ENCODE measurements around the gene RAET1L.
"Not testable (repeated sequence)": the region's sequence is repeated elsewhere in the genome, so short reads cannot be mapped to it uniquely, and the experiment has no call there.

RAET1L gene

GRCh38 chr6:150043501-150044412 is 18.4 kb upstream of the RAET1L start:
- DNase-seq = no peak

DNA sequence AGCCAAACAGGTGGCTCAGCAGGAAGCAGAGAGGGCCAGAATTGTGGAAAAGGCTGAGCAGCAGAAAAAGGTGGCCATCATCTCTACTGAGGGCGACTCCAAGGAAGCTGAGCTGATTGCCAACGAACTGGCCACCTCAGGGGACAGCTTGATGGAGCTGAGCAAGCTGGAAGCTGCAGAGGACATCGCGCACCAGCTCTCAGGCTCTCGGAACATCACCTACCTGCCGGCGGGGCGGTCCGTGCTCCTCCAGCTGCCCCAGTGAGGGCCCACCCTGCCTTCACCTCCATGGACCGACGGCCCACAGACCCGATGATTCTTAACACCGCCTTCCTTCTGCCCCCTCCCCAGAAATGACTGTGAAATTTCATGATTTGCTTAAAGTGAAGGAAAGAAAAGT is 17.8 kb upstream of the RAET1L start:
- no peak for DNase-seq

- no peak for DNase-seq
These were observed 13.1 kb upstream of the RAET1L start for GRCh38 chr6:150038202-150039062.

DNA sequence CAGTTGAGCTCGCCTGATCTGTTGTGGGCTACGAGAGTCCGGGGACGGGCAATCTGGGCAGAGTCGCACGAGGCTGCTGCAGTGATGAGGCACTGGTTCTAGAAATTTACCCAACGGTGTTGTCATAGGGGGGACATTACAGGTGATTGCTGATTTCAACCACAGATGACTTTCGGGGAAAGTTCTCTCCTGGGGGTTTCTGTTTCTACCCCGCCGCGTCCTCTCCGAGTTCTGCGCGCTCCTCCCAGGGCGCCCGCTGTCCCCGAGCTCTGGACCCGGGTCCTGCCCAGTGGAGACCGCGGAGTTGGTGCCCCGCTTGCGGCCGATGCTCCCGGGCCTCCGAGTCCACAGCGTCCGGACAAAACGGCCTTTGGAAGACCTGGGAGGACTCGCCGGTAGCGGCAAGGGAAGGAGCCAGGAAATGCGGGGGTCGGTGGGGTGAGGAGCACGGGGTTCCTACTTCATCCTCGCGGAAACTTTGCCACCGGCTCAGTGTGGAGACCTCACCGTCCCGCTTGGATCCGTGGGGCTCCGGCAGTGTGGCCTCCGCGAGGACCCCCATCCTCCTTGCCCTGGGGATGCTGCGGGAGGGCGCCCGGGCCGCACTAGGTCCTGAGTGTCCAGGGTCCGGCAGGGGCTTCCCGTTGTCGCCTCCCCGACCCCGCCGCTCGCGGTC is 12.3 kb upstream of the RAET1L start:
- no peak for DNase-seq

DNA sequence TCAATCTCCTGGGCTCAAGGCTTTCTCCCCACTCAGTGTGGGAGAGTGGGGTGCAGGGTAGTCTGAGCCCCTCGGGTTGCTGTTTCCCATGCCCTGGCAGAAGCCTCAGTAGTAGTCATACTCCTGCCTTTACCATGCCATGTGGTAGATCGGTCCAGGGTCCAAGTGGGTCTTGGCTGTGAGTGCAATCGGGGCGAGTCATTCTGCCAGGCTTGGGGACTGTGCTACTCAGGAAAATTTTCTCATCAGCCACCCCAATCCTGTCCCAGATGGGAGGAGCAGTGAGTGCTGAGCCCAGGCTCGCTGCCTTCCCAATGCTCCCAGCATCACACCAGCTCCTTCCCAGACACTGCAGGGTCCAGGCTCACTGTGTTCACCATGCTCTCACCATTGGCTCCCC is 10.7 kb upstream of the RAET1L start:
- DNase-seq = no peak

DNA sequence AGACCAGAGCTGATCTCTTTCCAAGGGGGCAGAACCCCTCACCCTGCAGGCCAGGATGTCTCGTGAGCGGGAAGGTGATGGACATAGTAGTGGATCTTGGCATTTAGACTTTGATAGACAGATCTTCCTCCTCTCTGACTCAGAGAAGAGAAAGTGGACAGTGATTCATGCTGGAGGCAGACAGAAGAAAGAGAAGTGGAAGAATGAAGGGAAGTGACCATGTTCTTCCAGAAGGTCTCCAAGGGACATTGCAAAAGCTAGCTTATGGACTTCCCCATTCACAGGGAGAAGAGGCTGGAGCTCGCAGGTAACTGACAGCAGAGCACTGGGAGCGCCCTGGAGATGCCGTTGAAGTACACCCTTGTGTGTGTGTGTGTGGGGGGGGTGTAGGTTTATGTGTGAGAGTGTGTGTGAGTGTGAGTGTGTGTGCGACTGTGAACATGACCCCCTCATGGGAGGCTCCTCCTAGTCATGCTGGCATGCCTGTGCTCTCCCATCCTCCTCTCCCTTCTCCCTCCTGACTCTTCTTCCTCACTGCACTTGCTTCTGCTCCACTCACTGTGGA is 8.0 kb upstream of the RAET1L start:
- DNase-seq = peak; percentile 84

- no peak for DNase-seq
These were observed 7.3 kb upstream of the RAET1L start for GRCh38 chr6:150032598-150032997.

DNA sequence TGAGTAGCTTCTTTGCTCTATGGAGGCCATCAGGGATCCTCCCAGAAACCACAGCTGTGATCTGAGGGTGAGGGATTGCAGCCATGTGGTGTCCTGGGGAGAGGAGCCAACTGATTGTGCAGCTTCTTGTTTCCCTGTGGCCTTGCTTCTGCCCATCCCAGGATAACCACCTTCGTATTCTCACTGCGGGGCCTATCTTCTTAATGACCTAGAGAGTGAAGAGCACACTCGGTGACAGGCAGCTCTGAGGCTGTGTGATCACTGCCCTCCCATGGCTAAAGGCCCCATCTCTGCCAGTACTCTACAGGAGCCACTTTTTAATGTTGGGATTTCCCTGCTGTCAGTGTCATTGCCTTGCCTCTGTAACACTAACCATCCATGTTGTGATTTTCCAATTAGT is 5.3 kb upstream of the RAET1L start:
- DNase-seq = no peak

DNA sequence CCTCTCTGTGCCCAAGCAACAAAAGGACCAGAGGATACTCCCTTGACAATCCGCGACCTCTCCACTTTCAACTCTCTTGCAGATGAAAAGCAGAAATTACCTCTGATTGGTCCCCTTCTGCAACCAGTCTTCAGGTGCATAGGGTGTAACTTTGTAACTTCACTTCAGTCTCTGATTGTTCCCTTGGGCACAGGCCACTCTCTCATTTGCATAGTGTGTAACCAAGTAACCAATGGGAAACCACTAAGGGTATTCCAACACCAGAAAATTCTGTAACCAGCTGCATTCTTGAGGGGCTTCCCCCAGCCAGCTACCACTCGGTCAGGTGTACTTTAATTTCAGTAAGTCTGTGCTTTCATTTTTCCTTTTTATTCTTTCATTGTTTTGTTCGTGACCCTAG is 4.4 kb upstream of the RAET1L start:
- no peak for DNase-seq

DNA sequence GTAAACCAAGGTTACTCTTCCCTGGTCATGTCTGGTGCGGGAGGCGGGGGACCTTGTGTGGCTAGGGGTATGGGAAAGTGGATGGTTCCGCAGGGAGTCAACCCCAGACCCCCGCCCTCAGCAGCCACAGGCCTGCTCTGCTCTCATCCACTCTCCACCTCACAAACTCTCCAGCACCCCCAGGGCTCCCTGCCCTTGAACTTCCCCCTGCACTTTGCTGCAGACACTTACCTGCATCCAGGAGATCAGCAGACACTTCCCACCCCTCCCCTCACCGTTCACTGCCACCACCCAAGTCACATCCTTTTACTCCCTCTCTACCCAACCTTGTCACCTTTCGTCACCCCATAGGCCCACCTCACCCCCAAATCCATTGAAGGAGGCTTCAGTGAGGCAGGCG is 3.9 kb upstream of the RAET1L start:
- DNase-seq = no peak

GRCh38 chr6:150028799-150029198 is 3.5 kb upstream of the RAET1L start:
- no peak for DNase-seq

DNA sequence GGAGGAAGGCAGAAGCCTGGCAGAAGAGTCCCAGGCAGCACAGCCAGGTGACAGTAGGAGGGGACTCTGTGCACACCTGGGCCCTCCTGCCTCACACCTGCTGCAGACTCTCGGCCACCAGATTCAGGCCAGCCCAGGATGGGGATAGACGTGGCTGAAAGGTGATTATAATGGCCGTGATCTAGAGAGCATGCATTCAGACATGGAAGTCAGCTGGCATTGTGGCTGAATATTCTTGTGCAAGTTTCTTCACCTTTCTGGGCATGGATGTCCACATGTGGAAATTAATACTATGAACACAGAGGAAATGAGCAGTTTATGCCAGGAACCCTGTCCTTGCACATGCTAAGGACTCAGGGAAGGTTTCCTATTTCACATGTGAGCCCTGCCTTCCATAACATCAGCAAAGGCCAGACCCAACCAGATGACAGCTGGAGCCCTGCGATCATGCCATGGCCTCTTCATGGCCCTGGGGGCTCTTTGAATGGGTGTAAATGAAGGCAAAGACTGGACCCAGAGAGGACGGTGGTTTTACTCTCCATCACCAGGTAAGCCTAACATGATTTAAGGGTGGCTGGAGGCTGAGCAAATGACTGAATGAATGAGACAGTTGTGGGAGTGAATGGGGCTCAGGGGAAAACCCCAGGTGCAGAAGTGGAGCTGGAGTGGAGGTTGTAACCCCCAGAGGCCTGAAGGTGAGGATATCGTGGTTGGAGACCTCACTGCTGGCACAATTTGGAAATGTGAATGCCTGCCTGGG is 2.7 kb upstream of the RAET1L start:
- no peak for DNase-seq

- DNase-seq = no peak
These were observed 1.9 kb upstream of the RAET1L start for GRCh38 chr6:150026976-150027805.

DNA sequence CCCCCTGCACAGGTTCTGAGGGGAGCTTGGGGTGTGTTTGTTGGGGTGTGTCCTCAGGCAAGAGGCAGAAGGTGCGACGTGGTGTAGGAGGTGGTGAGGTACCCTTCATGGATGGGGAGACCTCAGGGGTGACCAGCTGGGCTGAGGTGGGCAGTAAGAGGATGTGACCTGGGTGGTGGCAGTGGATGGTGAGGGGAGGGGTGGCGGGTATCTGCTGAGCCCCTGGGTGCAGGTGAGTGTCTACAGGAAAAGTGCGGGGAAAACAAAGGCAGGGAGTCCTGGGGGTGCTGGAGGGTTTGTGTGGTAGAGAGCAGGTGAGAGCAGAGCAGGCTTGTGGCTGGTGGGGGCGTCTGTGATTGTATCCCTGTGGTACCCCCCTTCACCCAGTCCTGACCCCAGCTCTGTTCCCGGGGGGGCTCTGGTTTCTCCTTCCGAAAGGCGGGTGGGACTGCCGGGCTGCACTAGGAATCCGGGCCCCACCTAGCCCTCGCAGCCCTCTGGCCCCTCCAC is 631 bp downstream of the RAET1L start:
- DNase-seq = no peak

DNA sequence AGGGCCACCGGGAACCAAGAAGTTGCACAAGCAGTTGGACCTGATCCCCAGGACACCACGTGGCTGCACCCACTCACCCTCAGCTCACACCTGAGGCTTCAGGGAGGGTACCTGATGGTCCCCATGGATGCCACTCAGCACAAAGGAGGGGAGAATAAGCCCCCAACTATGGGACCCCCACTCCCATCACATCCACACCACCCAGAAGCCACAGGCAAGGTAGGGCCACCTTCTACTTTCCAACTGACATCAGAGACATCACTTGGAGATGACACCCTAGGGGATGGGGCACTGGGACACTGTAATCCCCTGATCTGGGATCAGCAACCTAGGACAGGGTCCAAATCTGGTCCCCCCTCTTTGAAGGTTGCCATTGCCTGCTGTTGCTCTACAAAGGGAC is 1.3 kb downstream of the RAET1L start:
- not testable (repeated sequence) for DNase-seq

DNA sequence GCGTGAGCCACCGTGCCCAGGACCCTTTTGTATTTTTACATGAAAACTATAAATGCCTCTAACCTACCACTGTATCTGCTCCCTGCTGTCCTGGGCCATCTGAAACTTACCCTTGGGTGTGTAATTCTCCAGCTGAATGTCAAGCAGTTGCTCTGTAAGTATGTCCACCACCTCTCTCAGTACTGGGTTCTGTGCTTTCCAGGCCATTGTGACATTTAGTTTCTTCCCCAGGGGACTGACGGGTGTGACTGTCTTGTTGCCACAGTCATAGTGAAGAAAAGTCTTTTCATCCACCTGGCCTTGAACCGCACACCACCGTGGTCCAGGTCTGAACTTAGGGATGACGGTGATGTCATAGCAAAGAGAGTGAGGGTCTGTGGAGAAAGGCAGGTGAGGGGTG is 3.5 kb downstream of the RAET1L start:
- not testable (repeated sequence) for DNase-seq

DNA sequence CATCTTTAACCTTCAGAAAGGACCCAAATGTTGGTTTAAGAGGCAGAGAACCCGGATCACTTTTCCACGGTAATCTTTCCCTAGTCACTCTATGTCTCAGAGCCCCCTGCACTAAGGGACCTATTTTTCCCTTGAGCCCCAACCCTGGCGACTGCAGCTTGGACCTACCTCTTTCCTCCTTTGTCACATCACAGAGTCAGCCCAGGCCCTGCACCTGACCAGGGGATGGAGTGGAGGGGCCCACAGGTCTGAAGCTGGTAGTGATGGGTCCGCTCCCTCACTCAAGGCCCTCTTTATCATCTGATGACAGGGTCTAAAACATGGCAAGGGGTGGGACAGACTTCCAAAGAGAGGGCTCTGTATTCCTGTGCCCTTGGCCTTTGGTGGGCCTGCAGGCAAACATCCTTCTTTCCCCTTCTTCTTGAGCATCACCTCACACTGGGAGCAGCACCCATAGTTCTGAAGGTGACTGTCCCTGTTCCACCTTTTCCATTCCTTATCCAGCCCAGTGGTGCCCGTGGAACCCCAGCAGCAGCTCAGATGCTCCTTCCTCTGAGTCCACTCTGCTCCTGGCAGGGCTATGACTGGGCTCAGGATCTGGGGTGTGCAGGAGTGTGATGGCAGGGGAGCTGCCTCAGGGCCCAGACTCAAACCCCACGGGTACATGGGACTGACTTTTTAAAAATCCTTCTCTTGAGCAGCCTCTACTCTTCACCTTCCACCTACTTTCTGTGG is 6.3 kb downstream of the RAET1L start:
- DNase-seq = no peak

- not testable (repeated sequence) for DNase-seq
These were observed 8.2 kb downstream of the RAET1L start for GRCh38 chr6:150017186-150017521.

GRCh38 chr6:150016324-150017185 is 8.8 kb downstream of the RAET1L start:
- peak; percentile 75 for DNase-seq
